Fibroblast of villous mesenchyme (primary cell): ENCODE results near the gene SHH. TPM values are rescaled to one million over a fixed set of nuclear protein-coding genes. Genes with fewer than 3 reads are reported as not detected.

Source experiments
- DNase-seq: peaks from one replicate; pipeline ENCODE4 v3.0.0-alpha.2; 2010; ENCODE audit warnings: low read depth
- H3K4me3 ChIP-seq: 2 replicates; pipeline ENCODE4 v1.5.1; 2011; ENCODE audit warnings: low read depth, mild to moderate bottlenecking, low read length
- total RNA-seq: library from RNA; depleted of rRNA; stranded (reverse); fragments of >200 nt; gene quantifications from 2 replicates; pipeline ENCODE4 v1.2.3, GENCODE V29; 2012
- TF ChIP-seq, protein P1 (sequence below): IDR thresholded peaks from 2 replicates; pipeline ENCODE4 v1.5.1; 2012; ENCODE audit warnings: low read depth, mild to moderate bottlenecking, low read length; ENCODE audit not compliant: insufficient read depth

Gene SHH
- total RNA-seq, 1 donor, result not detected

DNA sequence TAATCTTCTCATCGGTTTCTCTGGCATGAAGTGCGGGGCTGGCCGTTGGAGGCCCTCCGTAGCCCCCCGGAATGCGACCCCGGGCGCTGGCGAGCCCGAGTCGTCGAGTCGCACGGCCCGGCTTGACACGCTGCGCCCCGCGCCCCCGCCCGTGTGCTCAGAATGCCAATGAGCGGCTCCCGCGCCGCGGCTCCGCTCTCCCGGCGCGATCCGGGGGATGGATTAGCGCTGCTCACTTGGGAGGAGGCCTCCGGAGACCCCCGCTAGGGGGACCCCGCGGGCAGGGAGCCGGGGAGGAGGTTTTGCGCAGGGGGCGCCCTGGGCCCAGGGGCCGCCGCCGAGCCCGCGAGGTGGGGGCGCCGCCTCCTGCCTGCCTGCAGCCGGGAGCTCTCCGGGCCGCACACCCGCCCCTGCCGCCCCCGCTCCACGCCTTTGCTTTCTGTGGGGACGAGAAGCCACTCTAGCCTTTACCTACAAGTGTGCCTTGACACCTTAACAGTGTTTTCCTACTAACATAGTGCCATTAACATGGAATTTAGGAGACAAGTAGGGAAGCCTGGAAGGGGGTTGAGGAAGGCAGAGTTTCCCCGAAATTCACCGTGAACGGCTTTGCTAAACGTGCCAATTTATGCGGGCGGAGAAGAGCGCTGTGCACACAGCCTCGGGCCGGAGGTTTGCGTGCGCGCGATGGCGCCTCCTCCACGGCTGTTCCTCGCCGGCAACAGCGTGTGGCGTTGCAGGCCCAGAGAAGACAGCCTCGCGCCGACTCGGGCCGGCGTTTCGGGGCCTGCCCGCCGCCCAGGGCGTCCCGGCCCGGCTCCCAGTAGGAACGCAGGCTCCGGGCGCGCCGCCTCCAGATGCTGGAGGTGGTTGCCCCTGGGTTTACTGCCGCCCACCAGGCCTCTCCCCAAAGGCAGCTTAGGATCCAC is 7.1 kb downstream of the SHH start:
- DNase-seq, result peak; percentile 66

DNA sequence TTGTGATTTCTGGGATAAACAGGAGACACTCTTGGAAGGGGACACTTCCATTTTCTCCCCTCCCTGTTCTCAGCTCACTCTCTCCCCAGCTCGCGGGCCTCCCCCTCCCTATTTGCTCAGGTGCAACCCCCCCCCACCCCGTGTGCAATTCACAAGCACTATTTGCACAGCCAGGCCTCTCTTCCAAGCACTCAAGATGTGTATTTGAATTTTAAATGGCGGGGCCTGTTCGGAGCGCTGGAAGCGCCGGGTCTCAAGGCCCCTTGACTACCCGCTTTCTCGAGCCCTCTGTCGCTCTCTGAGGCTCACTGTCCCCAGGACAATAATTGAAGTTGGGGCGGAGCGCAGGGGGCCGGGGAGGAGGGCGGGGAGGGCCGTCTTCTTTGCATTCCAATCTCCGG is 7.8 kb downstream of the SHH start:
- peak overlapping the region; percentile 34 for H3K4me3 ChIP-seq
- no peak for DNase-seq
- TF ChIP-seq, protein P1, sequence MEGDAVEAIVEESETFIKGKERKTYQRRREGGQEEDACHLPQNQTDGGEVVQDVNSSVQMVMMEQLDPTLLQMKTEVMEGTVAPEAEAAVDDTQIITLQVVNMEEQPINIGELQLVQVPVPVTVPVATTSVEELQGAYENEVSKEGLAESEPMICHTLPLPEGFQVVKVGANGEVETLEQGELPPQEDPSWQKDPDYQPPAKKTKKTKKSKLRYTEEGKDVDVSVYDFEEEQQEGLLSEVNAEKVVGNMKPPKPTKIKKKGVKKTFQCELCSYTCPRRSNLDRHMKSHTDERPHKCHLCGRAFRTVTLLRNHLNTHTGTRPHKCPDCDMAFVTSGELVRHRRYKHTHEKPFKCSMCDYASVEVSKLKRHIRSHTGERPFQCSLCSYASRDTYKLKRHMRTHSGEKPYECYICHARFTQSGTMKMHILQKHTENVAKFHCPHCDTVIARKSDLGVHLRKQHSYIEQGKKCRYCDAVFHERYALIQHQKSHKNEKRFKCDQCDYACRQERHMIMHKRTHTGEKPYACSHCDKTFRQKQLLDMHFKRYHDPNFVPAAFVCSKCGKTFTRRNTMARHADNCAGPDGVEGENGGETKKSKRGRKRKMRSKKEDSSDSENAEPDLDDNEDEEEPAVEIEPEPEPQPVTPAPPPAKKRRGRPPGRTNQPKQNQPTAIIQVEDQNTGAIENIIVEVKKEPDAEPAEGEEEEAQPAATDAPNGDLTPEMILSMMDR, result no peak

More for the DNA sequence above, 7.1 kb downstream of the SHH start:
- TF ChIP-seq, protein P1, result peak; percentile 47
- peak overlapping the region; percentile 56 for H3K4me3 ChIP-seq

DNA sequence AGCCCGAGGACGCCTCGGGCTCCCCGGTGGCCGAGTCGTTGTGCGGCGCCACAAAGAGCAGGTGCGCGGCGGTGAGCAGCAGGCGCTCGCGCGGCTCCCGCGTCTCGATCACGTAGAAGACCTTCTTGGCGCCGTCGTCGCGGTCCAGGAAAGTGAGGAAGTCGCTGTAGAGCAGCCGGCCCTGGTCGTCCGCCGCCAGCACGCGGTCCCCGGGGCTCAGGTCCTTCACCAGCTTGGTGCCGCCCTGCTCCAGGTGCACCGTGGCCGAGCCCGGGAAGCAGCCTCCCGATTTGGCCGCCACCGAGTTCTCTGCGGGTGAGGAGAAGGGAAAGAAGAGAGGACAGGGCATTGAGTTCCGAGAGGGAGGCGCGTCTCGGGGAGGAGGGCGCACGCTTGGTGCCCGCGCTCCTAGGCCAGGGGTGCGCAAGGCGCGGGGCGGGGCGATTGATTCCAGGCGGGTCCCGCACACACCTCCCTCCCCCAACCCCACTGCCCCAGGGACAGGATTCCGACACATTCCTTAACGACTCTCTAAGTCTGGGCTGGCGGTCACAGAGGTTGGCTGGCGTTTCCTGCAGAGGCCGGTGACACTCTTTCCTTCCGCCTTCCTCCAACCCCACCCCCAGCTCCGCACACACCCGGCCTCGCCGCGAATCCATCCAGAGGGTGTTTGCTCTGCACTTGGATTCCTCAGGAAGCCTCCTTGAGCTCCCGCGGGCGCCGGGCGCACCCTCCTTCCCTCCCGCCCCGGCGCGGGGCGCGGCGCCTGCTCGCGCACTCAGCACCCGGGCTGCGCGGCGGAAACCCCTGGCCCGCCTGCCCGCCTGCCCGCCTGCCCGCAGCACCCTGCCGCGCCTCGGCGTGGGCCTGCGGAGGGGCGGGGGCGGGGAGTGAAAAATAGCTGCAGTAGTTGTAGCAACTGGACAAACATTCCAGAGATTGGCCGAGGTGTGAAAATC is 8.6 kb downstream of the SHH start:
- TF ChIP-seq, protein P1, result no peak
- H3K4me3 ChIP-seq, result peak overlapping the region; percentile 38
- no peak for DNase-seq

DNA sequence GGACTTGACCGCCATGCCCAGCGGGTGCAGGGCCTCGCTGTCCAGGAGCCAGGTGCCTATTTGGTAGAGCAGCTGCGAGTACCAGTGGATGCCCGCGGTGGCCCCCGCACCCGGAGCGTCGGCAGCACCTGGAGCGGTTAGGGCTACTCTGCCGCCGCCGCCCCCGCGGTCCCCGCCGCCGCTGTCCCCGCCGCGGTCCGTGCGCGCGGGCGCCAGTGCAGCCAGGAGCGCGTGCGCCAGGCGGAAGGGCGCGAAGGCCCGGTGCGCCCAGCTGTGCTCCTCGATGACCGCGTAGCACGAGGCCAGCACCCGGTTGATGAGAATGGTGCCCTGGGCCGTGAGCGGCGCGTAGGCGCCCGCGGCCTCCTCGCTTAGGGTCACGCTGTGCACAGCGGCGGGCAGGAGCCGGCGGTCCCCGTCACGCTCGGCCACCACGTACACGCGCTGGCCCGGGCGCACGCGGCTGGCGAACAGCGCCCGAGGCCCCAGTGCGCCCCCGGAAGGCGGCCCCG is 9.3 kb downstream of the SHH start:
- TF ChIP-seq, protein P1, result no peak
- no peak overlapping the region for H3K4me3 ChIP-seq
- no peak for DNase-seq

DNA sequence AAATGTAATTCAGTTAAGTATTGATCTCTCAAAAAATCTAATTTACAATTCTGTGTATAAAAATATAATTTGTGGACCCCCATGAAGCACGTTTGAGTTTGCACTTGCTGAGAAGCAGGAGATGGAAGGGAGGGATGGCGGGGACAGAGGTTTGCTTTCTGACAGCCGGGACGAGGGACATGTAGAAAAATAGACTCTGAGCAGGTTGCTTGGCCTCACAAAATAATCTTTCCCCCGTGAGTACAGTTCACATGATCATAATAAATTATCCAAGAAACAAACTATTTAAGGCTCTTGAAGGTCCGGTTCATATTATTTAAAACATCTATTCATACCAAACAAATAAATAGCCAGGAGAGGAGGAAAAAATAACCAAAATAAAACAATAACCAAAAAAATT is 10.0 kb downstream of the SHH start:
- TF ChIP-seq, protein P1, result no peak
- H3K4me3 ChIP-seq, result no peak overlapping the region
- no peak for DNase-seq

DNA sequence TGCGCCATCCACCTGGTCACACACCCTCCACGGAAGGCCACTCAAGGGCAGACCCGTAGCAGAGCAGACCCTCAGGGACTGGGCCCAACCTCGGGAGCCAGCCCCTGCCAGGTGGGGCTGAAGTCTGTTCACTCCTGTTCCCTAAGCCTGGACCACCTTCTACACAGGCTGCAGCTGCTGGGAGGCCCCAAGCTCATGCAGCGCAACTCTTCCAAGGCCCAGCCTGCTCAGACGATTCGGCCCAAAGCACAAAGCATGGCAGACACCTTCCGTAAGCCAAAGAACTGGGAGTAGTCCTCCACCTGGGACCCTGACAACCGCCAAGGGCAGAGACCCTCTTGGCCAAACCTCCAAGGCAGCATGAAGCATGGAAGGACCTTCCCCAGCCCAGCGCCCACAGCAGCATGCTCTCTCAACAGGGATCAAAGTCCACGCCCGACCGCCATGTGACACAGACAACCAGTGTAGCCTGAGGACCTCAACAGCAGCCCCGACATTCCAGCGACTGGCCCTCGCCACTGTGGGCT is 11.5 kb downstream of the SHH start:
- no peak for DNase-seq
- TF ChIP-seq, protein P1, result no peak

More for the DNA sequence above, 11.5 kb downstream of the SHH start:
- H3K4me3 ChIP-seq, result no peak overlapping the region
